Activated CD8-positive, alpha-beta memory T cell treated with anti-CD3 and anti-CD28 coated beads for 24 hours (primary cell): Measurements from ENCODE around the gene CEP68.
"Not testable (repeated sequence)": the region's sequence is repeated elsewhere in the genome, so short reads cannot be mapped to it uniquely, and the experiment has no call there.

Source experiments
- DNase-seq: peaks from one replicate; pipeline ENCODE4 v3.0.0-alpha.2; 2020

CEP68 gene

GRCh38 chr2:65056215-65057053, at the start of gene CEP68:
CEP68 (plus strand) TSS chr2:65056416; CDS start chr2:65069445, 13,029 bp downstream.
- peak; percentile 98 for DNase-seq

GRCh38 chr2:65013776-65014175, 42.4 kb upstream of the CEP68 start:
- DNase-seq: no peak

- DNase-seq: no peak
Measured at GRCh38 chr2:65015731-65016130, 40.5 kb upstream of the CEP68 start.

GRCh38 chr2:65016789-65017188, 39.4 kb upstream of the CEP68 start:
- DNase-seq: no peak

GRCh38 chr2:65017335-65017734, 38.9 kb upstream of the CEP68 start:
- no peak for DNase-seq

GRCh38 chr2:65018141-65018582, 38.1 kb upstream of the CEP68 start:
- no peak for DNase-seq

- no peak for DNase-seq
Measured at GRCh38 chr2:65019010-65019409, 37.2 kb upstream of the CEP68 start.

GRCh38 chr2:65019675-65020195, 36.5 kb upstream of the CEP68 start:
- DNase-seq: no peak

- not testable (repeated sequence) for DNase-seq
Measured at GRCh38 chr2:65020251-65020650, 36.0 kb upstream of the CEP68 start.

GRCh38 chr2:65020943-65021528, 35.2 kb upstream of the CEP68 start:
- no peak for DNase-seq

GRCh38 chr2:65021709-65022108, 34.5 kb upstream of the CEP68 start:
- no peak for DNase-seq

- no peak for DNase-seq
Measured at GRCh38 chr2:65022189-65022588, 34.0 kb upstream of the CEP68 start.

GRCh38 chr2:65023742-65024141, 32.5 kb upstream of the CEP68 start:
- no peak for DNase-seq

- DNase-seq: no peak
Measured at GRCh38 chr2:65024149-65024829, 31.9 kb upstream of the CEP68 start.

- DNase-seq: no peak
Measured at GRCh38 chr2:65025453-65026123, 30.6 kb upstream of the CEP68 start.

GRCh38 chr2:65026154-65026553, 30.1 kb upstream of the CEP68 start:
- no peak for DNase-seq

- DNase-seq: no peak
Measured at GRCh38 chr2:65026704-65027464, 29.3 kb upstream of the CEP68 start.

GRCh38 chr2:65027616-65028244, 28.5 kb upstream of the CEP68 start:
- no peak for DNase-seq

- no peak for DNase-seq
Measured at GRCh38 chr2:65030476-65031332, 25.5 kb upstream of the CEP68 start.

GRCh38 chr2:65031341-65032018, 24.7 kb upstream of the CEP68 start:
- no peak for DNase-seq
